Measurements from ENCODE around the gene LCN15. TPM values are rescaled to one million over a fixed set of nuclear protein-coding genes. Genes with fewer than 3 reads are reported as not detected.

LCN15 gene
- total RNA-seq, 2 donors from 2014 or later, result not detected

GRCh38 chr9:136751814-136752213, 12.5 kb downstream of the LCN15 start:
- H3K36me3 ChIP-seq, result no peaks in the 10 kb centered on the region
- H3K27me3 ChIP-seq (replicated peaks; ENCODE audit: insufficient read depth), result no peaks in the 10 kb centered on the region
- ATAC-seq (ENCODE audit: insufficient number of reproducible peaks, low FRiP score, low read depth), result no peak
- no peaks in the 10 kb centered on the region for H3K4me1 ChIP-seq (ENCODE audit: control insufficient read depth in 1 of 2, low read depth in 2 of 2)
- no peak overlapping the region for H3K27ac ChIP-seq
- TF ChIP-seq CTCF (IDR thresholded peaks at IDR 0.05), result no peak
- no peak overlapping the region for H3K4me3 ChIP-seq
- DNase-seq (ENCODE audit: low spot score), result no peak
- H3K9me3 ChIP-seq, result peaks cover 11% of the 10 kb centered on the region

GRCh38 chr9:136751244-136751643, 13.1 kb downstream of the LCN15 start:
- no peak overlapping the region for H3K4me3 ChIP-seq
- no peaks in the 10 kb centered on the region for H3K36me3 ChIP-seq
- H3K9me3 ChIP-seq, result peaks cover 11% of the 10 kb centered on the region
- no peaks in the 10 kb centered on the region for H3K27me3 ChIP-seq (replicated peaks; ENCODE audit: insufficient read depth)
- no peak overlapping the region for H3K27ac ChIP-seq
- TF ChIP-seq CTCF (IDR thresholded peaks at IDR 0.05), result no peak
- H3K4me1 ChIP-seq (ENCODE audit: control insufficient read depth in 1 of 2, low read depth in 2 of 2), result no peaks in the 10 kb centered on the region
- ATAC-seq (ENCODE audit: insufficient number of reproducible peaks, low FRiP score, low read depth) (no peak), DNase-seq (ENCODE audit: low spot score) (no peak)

GRCh38 chr9:136750526-136750925, 13.8 kb downstream of the LCN15 start:
- H3K27me3 ChIP-seq (replicated peaks; ENCODE audit: insufficient read depth), result no peaks in the 10 kb centered on the region
- no peak for DNase-seq (ENCODE audit: low spot score)
- H3K4me3 ChIP-seq, result no peak overlapping the region
- H3K36me3 ChIP-seq, result no peaks in the 10 kb centered on the region
- H3K9me3 ChIP-seq, result peaks cover 11% of the 10 kb centered on the region
- H3K27ac ChIP-seq, result no peak overlapping the region
- no peak for ATAC-seq (ENCODE audit: insufficient number of reproducible peaks, low FRiP score, low read depth)
- no peak for TF ChIP-seq CTCF (IDR thresholded peaks at IDR 0.05)
- H3K4me1 ChIP-seq (ENCODE audit: control insufficient read depth in 1 of 2, low read depth in 2 of 2), result no peaks in the 10 kb centered on the region

GRCh38 chr9:136748666-136749611, 15.4 kb downstream of the LCN15 start:
- Histone ChIP-seq H3K36me3 (no peaks in the 10 kb centered on the region), H3K27ac (no peak overlapping the region), H3K4me3 (no peak overlapping the region), H3K9me3 (peaks cover 11% of the 10 kb centered on the region), H3K4me1 (ENCODE audit: control insufficient read depth in 1 of 2, low read depth in 2 of 2) (no peaks in the 10 kb centered on the region), H3K27me3 (replicated peaks; ENCODE audit: insufficient read depth) (no peaks in the 10 kb centered on the region)
- no peak for ATAC-seq (ENCODE audit: insufficient number of reproducible peaks, low FRiP score, low read depth)
- no peak for TF ChIP-seq CTCF (IDR thresholded peaks at IDR 0.05)
- DNase-seq (ENCODE audit: low spot score), result no peak

GRCh38 chr9:136748201-136748600, 16.1 kb downstream of the LCN15 start, which contains the start of gene LCN6:
Gene LCN6, minus strand, starts transcription at chr9:136748525. Its CDS starts 42 bp downstream, at chr9:136748483.
- Histone ChIP-seq H3K4me1 (ENCODE audit: control insufficient read depth in 1 of 2, low read depth in 2 of 2) (no peaks in the 10 kb centered on the region), H3K4me3 (no peak within 1 kb of the TSS), H3K27me3 (replicated peaks; ENCODE audit: insufficient read depth) (no peaks in the 10 kb centered on the region), H3K27ac (no peak within 1 kb of the TSS), H3K9me3 (peaks cover 11% of the 10 kb centered on the region), H3K36me3 (no peaks in the 10 kb centered on the region)
- TF ChIP-seq CTCF (IDR thresholded peaks at IDR 0.05), result no peak
- ATAC-seq (ENCODE audit: insufficient number of reproducible peaks, low FRiP score, low read depth) (no peak), DNase-seq (ENCODE audit: low spot score) (no peak)

Measured in thoracic aorta (tissue), 2 donors.